Adrenal gland (tissue), 12 donors: ENCODE data around the gene CC2D2A. TPM values are rescaled to one million over a fixed set of nuclear protein-coding genes. Genes with fewer than 3 reads are reported as not detected.

ENCODE experiments used
- DNase-seq, 7 donors: peaks; one replicate each; pipeline ENCODE4 v3.0.0-alpha.2; 2019 to 2020
- H3K27ac ChIP-seq, 5 donors: fragments of 200-600 bp; sonication (generic) in 4 of 5; 1 replicate in 3 of 5; 2 replicates in 2 of 5; pipeline versions ENCODE4 v1.5.1 to v1.8.0; 2016 to 2020; ENCODE audit warnings: mild to moderate bottlenecking in 1 of 5
- H3K27me3 ChIP-seq: fragments of 200-600 bp; 2 replicates; pipeline ENCODE4 v1.8.0; 2021
- H3K36me3 ChIP-seq, 2 donors: fragments of 200-600 bp; replicated peaks in 1 of 2; 1 replicate in 1 of 2; 2 replicates in 1 of 2; pipeline versions ENCODE4 v1.5.1 to v1.8.0; 2018 to 2022
- H3K4me1 ChIP-seq, 2 donors: fragments of 200-600 bp; replicated peaks in 1 of 2; 1 replicate in 1 of 2; 2 replicates in 1 of 2; pipeline versions ENCODE4 v1.5.1 to v1.8.0; 2018 to 2021
- H3K4me3 ChIP-seq, 4 donors: fragments of 200-600 bp; sonication (generic) in 3 of 4; one replicate each; pipeline ENCODE4 v1.5.1; 2016 to 2018
- H3K9me3 ChIP-seq, 3 donors: fragments of 200-600 bp; sonication (generic) in 1 of 3; replicated peaks in 1 of 3; 1 replicate in 2 of 3; 2 replicates in 1 of 3; pipeline versions ENCODE4 v1.5.1 to v1.8.0; 2016 to 2021
- CTCF ChIP-seq, 6 experiments: fragments of 450-650 bp in 4 of 6; fragments of 200-600 bp in 2 of 6; sonication (generic) in 1 of 6; IDR thresholded peaks; 1 replicate in 5 of 6; 2 replicates in 1 of 6; pipeline versions ENCODE4 v1.5.1 to v1.8.0; 2016 to 2021; ENCODE audit warnings: antibody characterized with exemption in 6 of 6, mild to moderate bottlenecking in 2 of 6, moderate library complexity in 1 of 6
- POLR2A ChIP-seq, 2 donors: fragments of 450-650 bp; IDR thresholded peaks; one replicate each; pipeline ENCODE4 v1.6.1; 2017; ENCODE audit warnings: antibody characterized with exemption in 2 of 2, mild to moderate bottlenecking in 2 of 2, moderate library complexity in 1 of 2
- WGBS, 4 donors: extraction: QIAGEN DNeasy Blood & Tissue Kit in 2 of 4; methylation state at CpG; one replicate each; pipeline versions ENCODE4 v1.1.5 to v1.1.7; 2013 to 2017; 5-methylcytosine and 5-hydroxymethylcytosine counted together
- intact Hi-C, 2 donors: fragments of 100-400 bp; cut with DNase I; formaldehyde crosslinking; loops; one replicate each; pipeline versions ENCODE4 v1.14.1 to v1.15.0; 2022 to 2023
- polyA plus RNA-seq, 3 donors: library from polyadenylated mRNA; stranded (reverse); fragments of 200-250 nt in 2 of 3; fragments of 350-450 nt in 1 of 3; fragmentation: Illumina TruSeq in 1 of 3; extraction: RNeasy Lipid Tissue Mini Kit (QIAGEN cat#74804) in 1 of 3; gene quantifications; one replicate each; pipeline ENCODE4 v1.2.3, GENCODE V29; 2013 to 2014
- total RNA-seq, 9 donors: library from RNA; depleted of rRNA in 4 of 9; stranded (reverse); fragments of >200 nt in 4 of 9; fragments of 120-200 nt in 1 of 9; fragmentation: NEBNext Ultra II Directional in 1 of 9; extraction: Animal tissue kit (Norgen Biotek cat#: 25700) in 1 of 9; gene quantifications; one replicate each; pipeline versions ENCODE4 v1.1.0 to v1.2.4, GENCODE V29; 2013 to 2023
- donor health status: healthy with polysubstance abuse.
- donor health status: Bipolar disorder and iron deficiency.
- donor health status: DM: yes; HTN: yes; CAD: no.
- donor health status: DM: no; HTN: no; CAD: no.
- donor health status: DM: no; HTN: no; CAD: no.
- donor health status: DM: yes; HTN: yes; CAD: no.

CC2D2A gene
- total and polyA plus RNA-seq, 12 donors: 14.4 to 52.3 (median 20.9) TPM

DNA sequence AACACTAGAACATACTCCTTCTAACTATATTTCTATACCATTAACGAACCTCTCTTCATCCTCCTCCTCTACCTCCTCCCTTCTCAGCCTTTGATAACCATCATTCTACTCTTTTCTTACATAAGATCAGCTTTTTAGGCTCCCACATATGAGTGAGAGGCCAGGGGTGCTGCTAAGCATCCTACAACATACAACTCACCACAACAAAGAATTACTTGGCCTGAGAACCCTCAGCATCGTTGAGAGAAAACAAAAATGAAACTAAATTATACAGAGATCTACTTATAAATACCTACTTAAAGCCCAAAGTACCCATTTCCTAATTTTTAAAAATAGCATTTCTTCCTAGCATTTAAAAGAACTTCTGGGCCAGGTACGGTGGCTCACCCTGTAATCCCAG is 77.7 kb downstream of the CC2D2A start:
- Histone ChIP-seq H3K9me3 (no peaks in the 10 kb centered on the region), H3K27ac (no peak overlapping the region), H3K36me3 (no peaks in the 10 kb centered on the region), H3K4me3 (no peak overlapping the region), H3K4me1 (peaks cover 0 to 10% of the 10 kb centered on the region in 2 donors), H3K27me3 (no peaks in the 10 kb centered on the region)
- 70 to 79% (median 75%) methylated on average over 3 of the region's 3 CpGs for WGBS, 4 donors
- no peak for TF ChIP-seq CTCF (IDR thresholded peaks at IDR 0.05)
- no peak for TF ChIP-seq POLR2A (IDR thresholded peaks at IDR 0.05)
- intact Hi-C loops: no loop called here
- DNase-seq: no peak

DNA sequence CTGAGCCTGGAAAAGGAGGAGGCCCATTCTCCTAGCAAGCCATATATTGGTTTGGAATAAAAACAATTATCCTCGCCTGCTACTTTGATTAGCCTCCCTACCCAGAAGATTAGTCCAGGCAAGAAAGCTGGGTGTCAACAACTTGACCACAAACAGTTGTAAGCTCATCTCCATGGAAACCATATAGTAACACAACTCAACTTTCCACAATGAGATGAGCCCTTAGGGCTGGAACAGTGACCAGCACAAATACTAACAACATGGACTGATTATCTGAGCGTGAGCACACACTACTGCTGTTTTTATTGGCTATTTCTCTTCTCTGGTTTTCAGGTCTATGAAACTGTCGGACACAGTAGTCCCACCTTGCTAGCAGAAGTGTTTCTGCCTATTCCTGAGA is 80.8 kb downstream of the CC2D2A start:
- H3K27ac ChIP-seq: no peak overlapping the region
- no peaks in the 10 kb centered on the region for H3K9me3 ChIP-seq
- H3K36me3 ChIP-seq: no peaks in the 10 kb centered on the region
- H3K27me3 ChIP-seq: no peaks in the 10 kb centered on the region
- no peak overlapping the region for H3K4me3 ChIP-seq
- no peak for TF ChIP-seq CTCF (IDR thresholded peaks at IDR 0.05)
- TF ChIP-seq POLR2A (IDR thresholded peaks at IDR 0.05): no peak
- no peaks in the 10 kb centered on the region for H3K4me1 ChIP-seq
- DNase-seq: no peak
- WGBS, 4 donors: 96 to 100% (median 96%) methylated on average over 3 of the region's 3 CpGs
- intact Hi-C loops: no loop called here

GRCh38 chr4:15551740-15552446 is 82.2 kb downstream of the CC2D2A start:
- no peak overlapping the region for H3K4me3 ChIP-seq
- H3K4me1 ChIP-seq: no peaks in the 10 kb centered on the region
- no peak for TF ChIP-seq CTCF (IDR thresholded peaks at IDR 0.05)
- TF ChIP-seq POLR2A (IDR thresholded peaks at IDR 0.05): no peak
- WGBS, 4 donors: 89 to 92% (median 90%) methylated on average over 5 of the region's 5 CpGs
- intact Hi-C loops: no loop called here
- no peak for DNase-seq
- no peak overlapping the region for H3K27ac ChIP-seq
- no peaks in the 10 kb centered on the region for H3K9me3 ChIP-seq
- no peaks in the 10 kb centered on the region for H3K36me3 ChIP-seq
- H3K27me3 ChIP-seq: no peaks in the 10 kb centered on the region

GRCh38 chr4:15552557-15553362 is 83.1 kb downstream of the CC2D2A start:
- Histone ChIP-seq H3K4me1 (no peaks in the 10 kb centered on the region), H3K27ac (no peak overlapping the region), H3K36me3 (no peaks in the 10 kb centered on the region), H3K4me3 (no peak overlapping the region), H3K27me3 (no peaks in the 10 kb centered on the region), H3K9me3 (no peaks in the 10 kb centered on the region)
- no peak for DNase-seq
- WGBS, 4 donors: 89 to 95% (median 94%) methylated on average over 6 of the region's 6 CpGs
- no peak for TF ChIP-seq CTCF (IDR thresholded peaks at IDR 0.05)
- no peak for TF ChIP-seq POLR2A (IDR thresholded peaks at IDR 0.05)
- intact Hi-C loops: no loop called here
